SK-N-MC (cell line): ENCODE measurements around the gene C6orf141.

ENCODE experiments used
- EZH2 ChIP-seq: fragments of 200-600 bp; sonication (generic); IDR thresholded peaks from one replicate; pipeline ENCODE4 v1.6.1; 2017; ENCODE audit warnings: antibody characterized with exemption
- POLR2AphosphoS5 ChIP-seq: IDR thresholded peaks from 2 replicates; pipeline ENCODE4 v1.6.1; 2012; ENCODE audit warnings: mild to moderate bottlenecking, low read depth, low read length, borderline replicate concordance

DNA sequence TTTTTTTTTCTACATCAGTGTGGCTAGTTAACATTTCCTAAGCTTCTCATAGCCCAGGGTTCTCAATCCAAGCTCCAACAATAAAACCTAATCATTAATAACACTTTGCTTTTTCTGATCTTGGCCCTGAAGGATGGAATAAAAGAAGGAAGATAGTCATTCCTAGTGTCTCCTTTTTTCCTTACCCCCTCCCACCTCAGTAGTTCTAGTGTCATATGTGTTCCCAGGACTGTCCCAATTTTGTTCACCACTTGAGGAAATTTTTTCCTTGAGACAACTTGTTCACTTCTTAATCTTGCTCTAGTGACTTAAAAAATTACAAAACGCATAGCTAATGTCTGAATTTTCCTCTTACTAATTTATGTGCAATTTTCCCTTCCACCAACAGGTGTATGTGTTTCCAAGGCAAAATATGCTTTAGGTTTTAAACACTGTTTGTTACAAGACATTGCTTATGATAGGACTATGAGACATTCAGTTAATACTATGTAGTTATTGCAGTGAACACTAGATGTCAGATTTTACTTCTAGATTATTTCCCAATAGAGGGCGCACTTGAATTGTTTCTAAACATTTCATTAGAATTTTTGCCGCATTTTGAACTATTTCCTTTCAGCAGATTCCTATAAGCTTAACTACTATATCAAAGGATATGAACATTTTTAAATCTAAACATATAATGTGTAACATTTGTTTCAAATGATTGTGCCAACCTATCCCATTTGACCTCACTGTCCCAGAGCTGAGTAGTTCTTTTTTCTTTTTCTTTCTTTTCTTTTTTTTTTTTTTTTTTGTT, 18.5 kb upstream of the C6orf141 start:
- TF ChIP-seq POLR2AphosphoS5 (no peak), EZH2 (no peak)
